ENCODE data around the gene FOXO6.
A peak's percentile ranks its signal among the peaks of the same experiment; 100 is the strongest.

The FOXO6 gene

DNA sequence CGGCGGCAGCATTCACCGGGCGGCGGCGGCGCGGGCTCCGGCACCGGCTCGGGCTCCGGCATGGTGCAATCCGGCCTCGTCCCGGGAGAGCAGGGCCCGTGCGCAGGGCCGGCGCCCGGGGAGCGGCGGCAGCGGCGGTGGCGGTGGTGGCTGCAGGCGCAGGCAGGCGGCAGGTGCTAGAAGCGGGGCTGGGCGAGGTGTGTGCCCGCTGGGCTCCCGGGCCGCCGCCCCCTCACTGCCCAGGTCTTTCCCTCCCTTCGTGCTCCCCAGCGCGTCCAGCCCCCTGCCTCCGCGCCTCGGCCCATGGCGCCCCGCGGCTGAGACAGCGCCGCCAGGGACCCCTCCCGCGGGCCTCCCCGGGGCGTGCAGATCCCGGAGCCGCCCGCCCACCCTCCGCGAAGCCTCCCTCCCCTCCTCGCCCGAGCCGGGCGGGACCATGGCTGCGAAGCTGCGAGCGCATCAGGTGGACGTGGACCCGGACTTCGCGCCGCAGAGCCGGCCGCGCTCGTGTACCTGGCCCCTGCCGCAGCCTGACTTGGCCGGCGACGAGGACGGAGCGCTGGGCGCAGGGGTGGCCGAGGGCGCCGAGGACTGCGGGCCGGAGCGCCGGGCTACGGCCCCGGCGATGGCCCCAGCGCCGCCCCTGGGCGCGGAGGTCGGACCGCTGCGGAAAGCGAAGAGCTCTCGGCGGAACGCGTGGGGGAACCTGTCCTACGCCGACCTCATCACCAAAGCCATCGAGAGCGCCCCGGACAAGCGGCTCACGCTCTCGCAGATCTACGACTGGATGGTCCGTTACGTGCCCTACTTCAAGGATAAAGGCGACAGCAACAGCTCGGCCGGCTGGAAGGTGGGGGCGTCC is 492 bp downstream of the FOXO6 start:
- peak overlapping the region; percentile 74 for H3K4me3 ChIP-seq (ENCODE audit: low read length)
- no peaks in the 10 kb centered on the region for H3K79me2 ChIP-seq (ENCODE audit: low read length)
- no peaks in the 10 kb centered on the region for H4K20me1 ChIP-seq (ENCODE audit: insufficient read depth, low read length)
- TF ChIP-seq EZH2phosphoT487 (IDR thresholded peaks at IDR 0.05; ENCODE audit: low read depth): no peak
- no peak for TF ChIP-seq CTCF (IDR thresholded peaks at IDR 0.05; ENCODE audit: low read depth, low read length)
- peaks cover 21% of the 10 kb centered on the region for H3K4me1 ChIP-seq (ENCODE audit: low read length)
- 0 out of 2 replicates have a peak overlapping the region, but pooled peaks have one; percentile 10 for H3K9ac ChIP-seq (ENCODE audit: low read length)
- no peaks in the 10 kb centered on the region for H3K27me3 ChIP-seq (ENCODE audit: low read depth, low read length)
- no peak overlapping the region for H2AFZ ChIP-seq (ENCODE audit: low read depth, low read length)
- peak overlapping the region; percentile 77 for H3K4me2 ChIP-seq (ENCODE audit: low read length)
- no peak overlapping the region for H3K27ac ChIP-seq (ENCODE audit: low read length)
- no peaks in the 10 kb centered on the region for H3K9me3 ChIP-seq (ENCODE audit: insufficient read depth, low read length)
- no peaks in the 10 kb centered on the region for H3K36me3 ChIP-seq (replicated peaks; ENCODE audit: low read depth, low read length)

- Histone ChIP-seq H3K27ac (ENCODE audit: low read length) (no peak overlapping the region), H3K36me3 (replicated peaks; ENCODE audit: low read depth, low read length) (no peaks in the 10 kb centered on the region), H3K4me2 (ENCODE audit: low read length) (no peak overlapping the region), H4K20me1 (ENCODE audit: insufficient read depth, low read length) (no peaks in the 10 kb centered on the region), H3K9me3 (ENCODE audit: insufficient read depth, low read length) (no peaks in the 10 kb centered on the region), H2AFZ (ENCODE audit: low read depth, low read length) (no peak overlapping the region), H3K4me1 (ENCODE audit: low read length) (peaks cover 27% of the 10 kb centered on the region), H3K4me3 (ENCODE audit: low read length) (no peak overlapping the region), H3K27me3 (ENCODE audit: low read depth, low read length) (no peaks in the 10 kb centered on the region), H3K9ac (ENCODE audit: low read length) (no peak overlapping the region), H3K79me2 (ENCODE audit: low read length) (no peaks in the 10 kb centered on the region)
- TF ChIP-seq CTCF (IDR thresholded peaks at IDR 0.05; ENCODE audit: low read depth, low read length) (no peak), EZH2phosphoT487 (IDR thresholded peaks at IDR 0.05; ENCODE audit: low read depth) (no peak)
These were observed 1.1 kb downstream of the FOXO6 start for GRCh38 chr1:41362357-41362721.

DNA sequence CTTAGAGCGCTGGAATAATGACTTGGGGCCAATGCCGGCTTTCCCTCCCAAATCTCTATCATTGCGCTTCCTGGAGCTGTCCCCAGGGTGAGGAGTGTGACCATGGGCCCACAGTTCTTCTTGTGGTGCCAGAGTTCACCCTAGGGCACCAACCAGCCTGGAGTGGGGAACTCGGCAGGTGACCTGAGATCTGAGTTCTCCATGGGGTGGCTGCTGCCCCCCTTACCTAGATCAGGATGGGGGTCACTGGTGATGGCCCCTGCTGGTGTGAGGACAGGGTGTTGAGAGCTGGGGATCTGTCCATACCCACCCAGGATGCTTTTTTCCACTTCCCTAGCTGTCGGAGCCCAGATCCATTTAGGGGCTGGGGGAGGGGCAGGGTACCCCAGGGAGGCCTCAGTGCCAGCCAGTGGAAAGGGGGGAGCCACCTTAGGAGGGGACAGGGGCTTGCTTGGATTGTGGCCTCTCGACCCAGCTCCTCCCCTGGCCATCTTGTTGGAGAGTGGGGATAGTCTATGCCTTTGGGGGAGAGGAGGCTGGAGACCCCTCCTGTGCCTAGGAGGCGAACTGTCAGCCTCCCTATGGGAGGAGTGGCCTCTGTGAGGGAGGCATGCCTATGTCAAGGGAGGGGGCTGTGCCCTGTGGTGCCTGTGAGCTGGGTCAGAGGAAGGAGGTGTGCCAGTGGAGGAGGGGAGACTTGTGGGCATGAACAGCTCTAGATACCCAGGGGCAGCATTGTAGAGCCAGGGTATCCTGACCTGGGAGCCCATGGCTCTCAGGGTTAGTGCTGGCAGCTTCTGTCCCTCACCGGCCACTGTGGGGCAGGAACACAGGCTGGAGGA is 1.7 kb downstream of the FOXO6 start:
- H3K27ac ChIP-seq (ENCODE audit: low read length): no peak overlapping the region
- no peaks in the 10 kb centered on the region for H4K20me1 ChIP-seq (ENCODE audit: insufficient read depth, low read length)
- H3K36me3 ChIP-seq (replicated peaks; ENCODE audit: low read depth, low read length): no peaks in the 10 kb centered on the region
- TF ChIP-seq CTCF (IDR thresholded peaks at IDR 0.05; ENCODE audit: low read depth, low read length) (no peak), EZH2phosphoT487 (IDR thresholded peaks at IDR 0.05; ENCODE audit: low read depth) (no peak)
- H3K4me1 ChIP-seq (ENCODE audit: low read length): peaks cover 27% of the 10 kb centered on the region
- H3K79me2 ChIP-seq (ENCODE audit: low read length): no peaks in the 10 kb centered on the region
- H2AFZ ChIP-seq (ENCODE audit: low read depth, low read length): no peak overlapping the region
- no peak overlapping the region for H3K9ac ChIP-seq (ENCODE audit: low read length)
- no peaks in the 10 kb centered on the region for H3K9me3 ChIP-seq (ENCODE audit: insufficient read depth, low read length)
- H3K4me3 ChIP-seq (ENCODE audit: low read length): no peak overlapping the region
- H3K4me2 ChIP-seq (ENCODE audit: low read length): no peak overlapping the region
- H3K27me3 ChIP-seq (ENCODE audit: low read depth, low read length): no peaks in the 10 kb centered on the region
